Hematopoietic multipotent progenitor cell treated with erythropoietin and hydrocortisone succinate and interleukin-3 and kit ligand, for 17 days (in vitro differentiated cells): ENCODE results near the gene CSNK1D.

Experiments
- DNase-seq: peaks from one replicate; pipeline ENCODE4 v3.0.0-alpha.2; 2015; ENCODE audit warnings: low spot score

The CSNK1D gene

DNA sequence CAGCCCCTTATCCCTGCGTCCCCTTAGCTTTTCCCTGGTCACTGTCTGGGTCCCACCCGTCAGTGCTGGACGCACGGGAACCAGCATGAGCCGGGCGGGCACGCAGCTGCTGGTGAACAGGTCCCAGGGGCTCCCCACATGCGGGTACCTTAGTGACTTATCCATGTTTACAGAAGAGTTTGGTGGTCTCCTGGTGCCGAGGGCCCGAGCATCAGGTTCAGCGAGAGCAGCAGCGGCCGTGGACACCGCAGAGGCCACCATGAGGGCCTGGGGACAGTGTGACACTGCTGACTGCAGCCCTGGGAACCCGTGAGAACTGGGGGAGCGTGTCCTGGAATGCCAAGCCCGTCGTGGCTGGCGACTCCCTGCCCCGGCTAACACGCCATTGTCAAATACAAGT is 37.4 kb upstream of the CSNK1D start:
- no peak for DNase-seq

DNA sequence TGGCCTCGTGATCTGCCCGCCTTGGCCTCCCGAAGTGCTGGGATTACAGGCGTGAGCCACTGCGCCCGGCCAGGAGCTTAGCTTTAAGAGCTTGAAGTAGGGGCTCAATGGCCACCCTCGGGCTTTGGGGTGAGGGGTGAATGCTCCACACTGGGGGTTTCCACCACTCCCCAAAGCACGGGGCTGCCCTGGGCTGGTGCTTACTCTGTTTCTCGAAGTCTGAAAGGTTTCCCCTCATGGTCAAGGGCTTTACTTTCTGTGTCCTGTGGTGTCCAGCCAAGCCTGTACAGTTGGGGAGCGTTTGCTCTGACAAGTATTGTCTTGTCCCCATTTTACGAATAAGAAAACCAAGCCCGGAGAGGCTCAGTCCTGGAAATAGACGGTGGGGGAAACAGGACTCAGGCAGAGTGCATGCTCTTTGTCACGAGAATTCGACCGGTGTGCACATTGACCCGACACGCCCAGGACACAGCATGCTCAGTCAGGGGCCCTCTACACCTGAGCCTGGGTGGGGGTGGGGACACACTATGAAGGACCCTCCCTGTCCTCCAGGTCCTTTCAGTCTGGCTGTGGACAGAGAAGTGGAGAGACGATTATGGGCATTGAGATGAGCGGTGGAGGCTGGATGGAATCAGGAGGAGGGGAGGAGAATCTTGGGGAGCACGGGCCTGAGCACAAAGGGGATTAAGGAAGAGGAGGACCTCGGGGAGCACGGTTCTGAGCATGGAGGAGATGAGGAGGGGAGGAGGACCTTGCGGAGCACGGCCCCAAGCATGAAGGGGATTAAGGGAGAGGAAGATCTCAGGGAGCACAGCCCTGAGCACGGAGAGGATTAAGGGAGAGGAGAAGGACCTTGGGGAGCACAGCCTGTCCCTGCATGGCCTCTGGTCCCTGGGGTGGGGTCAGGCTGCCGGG is 36.4 kb upstream of the CSNK1D start:
- no peak for DNase-seq

GRCh38 chr17:82305727-82306300 is 32.3 kb upstream of the CSNK1D start:
- no peak for DNase-seq

DNA sequence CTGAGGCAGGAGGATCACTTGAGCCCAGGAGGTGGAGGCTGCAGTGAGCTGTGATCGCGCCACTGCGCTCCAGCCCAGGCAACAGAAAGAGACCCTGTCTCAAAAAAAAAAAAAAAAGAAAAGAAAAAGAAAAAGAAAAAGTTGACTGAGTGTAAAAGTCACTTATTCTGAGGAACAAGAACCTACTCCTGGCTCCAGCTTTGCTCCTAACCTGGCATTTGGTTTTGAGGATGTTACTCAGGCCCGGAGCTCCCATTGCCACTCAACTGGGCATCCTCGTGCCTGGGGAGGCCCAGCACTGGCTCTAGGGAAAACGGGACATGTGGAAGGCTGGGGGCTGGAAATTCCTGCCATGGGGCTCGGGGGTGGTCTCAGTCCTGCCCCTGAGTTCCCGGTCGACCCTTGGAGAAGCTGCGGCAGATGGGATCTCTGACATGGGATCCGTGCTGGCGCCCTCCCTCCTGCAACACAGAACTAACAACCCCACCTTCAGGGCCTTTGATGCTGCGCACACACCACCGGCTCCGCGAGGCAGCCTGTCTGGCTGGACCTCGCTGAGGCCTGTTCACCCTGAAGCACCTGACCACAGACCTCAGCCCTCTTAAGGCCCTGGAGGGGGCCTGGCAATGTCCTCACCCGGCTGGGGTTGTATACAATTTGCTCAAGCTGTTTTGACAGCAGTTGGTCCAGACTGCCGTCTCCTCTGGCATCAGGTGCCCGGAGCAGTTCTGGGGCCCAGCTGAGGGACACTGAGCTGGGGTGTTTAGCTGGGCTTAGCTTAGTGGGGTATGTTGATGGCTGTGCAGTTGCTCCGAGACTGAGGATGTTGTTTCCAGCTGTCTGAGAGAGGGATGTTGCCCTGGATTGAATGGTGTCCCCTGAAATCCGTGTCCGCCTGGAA is 31.6 kb upstream of the CSNK1D start:
- no peak for DNase-seq

- DNase-seq, result no peak
These were observed 30.7 kb upstream of the CSNK1D start for GRCh38 chr17:82303944-82304808.

GRCh38 chr17:82302991-82303943 is 29.8 kb upstream of the CSNK1D start:
- no peak for DNase-seq

- DNase-seq, result no peak
These were observed 29.1 kb upstream of the CSNK1D start for GRCh38 chr17:82302568-82302963.

DNA sequence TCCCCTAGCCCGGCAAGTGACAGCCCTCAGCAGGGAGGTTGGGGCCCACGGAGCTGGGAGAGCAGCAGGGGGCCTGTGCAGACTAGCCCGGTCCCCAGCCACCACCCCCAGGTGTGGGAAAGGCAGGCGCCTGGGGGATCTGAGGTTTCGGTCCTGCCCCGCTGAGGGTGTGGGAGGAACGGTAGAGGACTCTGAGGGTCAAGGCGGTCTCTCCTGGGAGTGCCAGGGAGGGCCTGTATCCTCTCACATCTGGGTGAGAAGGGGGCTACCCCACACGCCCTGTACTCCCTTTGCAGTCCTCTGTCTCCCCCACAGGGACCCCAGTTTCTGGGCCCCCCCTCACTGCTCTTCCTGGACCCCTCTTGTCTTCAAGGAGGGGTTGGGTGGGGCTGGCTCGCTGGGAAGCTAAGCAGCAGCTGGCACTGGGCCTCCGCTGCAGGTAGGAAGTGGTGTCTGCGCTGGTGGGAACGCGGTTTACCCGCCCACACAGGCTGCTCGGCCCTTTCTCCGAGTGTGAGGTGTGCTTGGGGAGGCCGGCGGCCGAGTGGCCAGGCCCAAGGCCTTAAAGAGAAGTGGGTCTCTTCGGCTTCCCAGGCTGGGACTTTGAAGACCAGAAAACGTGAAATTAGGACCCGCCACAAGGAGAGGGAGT is 28.5 kb upstream of the CSNK1D start:
- DNase-seq, result no peak

GRCh38 chr17:82301300-82301915 is 27.9 kb upstream of the CSNK1D start:
- DNase-seq, result no peak

GRCh38 chr17:82300707-82301270 is 27.3 kb upstream of the CSNK1D start:
- DNase-seq, result peak; percentile 9

DNA sequence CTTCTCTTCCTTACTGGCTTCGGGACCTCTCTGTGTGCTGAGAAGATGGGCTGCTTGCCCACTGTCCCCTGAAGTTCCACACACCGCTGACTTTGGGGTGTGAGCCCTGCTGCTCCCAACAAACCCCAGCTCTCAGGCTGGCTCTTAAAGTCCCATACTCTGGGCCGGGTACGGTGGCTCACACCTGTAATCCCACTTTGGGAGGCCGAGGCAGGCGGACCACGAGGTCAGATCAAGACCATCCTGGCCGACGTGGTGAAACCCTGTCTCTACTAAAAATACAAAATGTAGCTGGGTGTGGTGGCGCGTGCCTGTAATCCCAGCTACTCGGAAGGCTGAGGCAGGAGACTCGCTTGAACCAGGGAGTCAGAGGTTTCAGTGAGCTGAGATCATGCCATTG is 26.7 kb upstream of the CSNK1D start:
- DNase-seq, result no peak

DNA sequence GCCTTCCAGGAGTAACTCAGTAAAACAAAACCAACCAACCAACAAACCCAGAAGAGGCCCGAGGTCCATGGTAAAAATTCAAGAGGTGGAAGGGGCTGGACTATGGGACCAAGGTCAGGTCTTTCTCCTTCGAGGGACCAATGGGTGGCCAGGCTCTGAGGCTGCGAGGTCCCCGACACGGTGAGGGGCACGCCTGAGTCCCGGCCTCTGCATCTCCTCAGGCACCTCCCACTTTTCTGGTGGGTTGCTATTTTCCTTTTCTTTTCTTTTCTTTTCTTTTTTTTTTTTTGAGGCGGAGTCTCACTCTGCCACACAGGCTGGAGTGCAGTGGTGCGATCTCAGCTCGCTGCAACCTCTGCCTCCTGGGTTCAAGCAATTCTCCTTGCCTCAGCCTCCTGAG is 26.0 kb upstream of the CSNK1D start:
- no peak for DNase-seq

DNA sequence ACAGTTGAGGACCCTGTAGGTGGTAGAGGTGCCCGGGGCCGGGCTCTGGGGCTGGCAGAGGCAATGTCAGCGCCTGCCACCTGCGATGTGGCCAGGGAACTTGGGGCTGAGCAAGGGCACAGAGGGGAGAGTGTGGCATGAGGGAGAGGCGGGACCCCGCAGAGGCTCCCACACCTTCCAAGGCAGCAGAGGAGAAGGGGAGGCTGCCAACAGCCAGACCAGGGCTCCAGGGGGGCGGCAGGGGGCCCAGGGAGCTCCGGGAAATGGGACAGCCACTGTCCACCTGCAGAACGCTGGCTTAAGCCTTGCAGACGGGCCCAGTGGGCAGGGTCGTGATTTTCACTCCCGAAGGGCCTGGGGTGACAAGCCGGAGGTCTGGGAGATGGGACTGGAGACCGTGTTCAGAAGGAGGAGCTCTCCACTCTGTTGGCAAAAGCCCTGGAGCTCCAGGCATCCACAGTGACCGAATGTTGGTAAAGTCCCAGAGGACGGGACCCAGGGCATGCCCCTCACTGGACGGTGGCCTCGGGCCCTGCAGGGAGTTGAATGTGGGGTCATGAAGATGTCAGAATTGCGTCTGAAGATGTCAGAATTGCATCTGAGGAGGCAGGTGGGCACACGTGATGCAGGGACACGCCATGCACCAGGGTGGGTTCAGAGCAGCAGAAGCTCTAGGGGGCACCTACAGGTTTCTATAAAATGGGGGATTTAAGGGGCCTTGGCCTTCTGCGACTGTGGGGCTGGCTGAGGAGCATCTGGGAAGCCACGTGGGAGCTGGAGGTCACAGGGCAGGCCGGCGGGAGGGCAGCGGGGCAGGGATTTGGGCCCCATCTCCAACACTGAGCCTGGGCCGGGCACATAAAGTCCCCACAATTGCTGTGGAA is 25.3 kb upstream of the CSNK1D start:
- no peak for DNase-seq

- DNase-seq, result peak; percentile 61
These were observed 24.4 kb upstream of the CSNK1D start for GRCh38 chr17:82297714-82298537.

GRCh38 chr17:82297280-82297713 is 23.8 kb upstream of the CSNK1D start:
- no peak for DNase-seq

GRCh38 chr17:82296511-82297279 is 23.2 kb upstream of the CSNK1D start:
- DNase-seq, result no peak
